HepG2 (cell line): ENCODE results near the gene ATXN7L3B. TPM values are rescaled to one million over a fixed set of nuclear protein-coding genes. Genes with fewer than 3 reads are reported as not detected.

Source experiments
- SATB2 ChIP-seq: sonication (generic); formaldehyde crosslinking; IDR thresholded peaks from 2 replicates; pipeline ENCODE4 v1.5.0; 2020; ENCODE audit warnings: missing genetic modification reagents
- SIX4 ChIP-seq: sonication (generic); formaldehyde crosslinking; IDR thresholded peaks from 2 replicates; pipeline ENCODE4 v1.4.0; 2020; ENCODE audit warnings: missing genetic modification reagents
- UBTF ChIP-seq: sonication (generic); formaldehyde crosslinking; IDR thresholded peaks from 2 replicates; pipeline ENCODE4 v1.4.0; 2020; ENCODE audit warnings: mild to moderate bottlenecking, missing genetic modification reagents
- ZNF513 ChIP-seq: sonication (generic); formaldehyde crosslinking; conservative IDR thresholded peaks from 2 replicates; pipeline ENCODE4 v1.5.0; 2020; ENCODE audit warnings: missing genetic modification reagents
- ZNF577 ChIP-seq: sonication (generic); formaldehyde crosslinking; IDR thresholded peaks from 2 replicates; pipeline ENCODE4 v1.4.0; 2020; ENCODE audit warnings: mild to moderate bottlenecking, low read depth, missing genetic modification reagents, borderline replicate concordance
- ZNF687 ChIP-seq: sonication (generic); formaldehyde crosslinking; IDR thresholded peaks from 2 replicates; pipeline ENCODE4 v1.5.1; 2020; ENCODE audit warnings: mild to moderate bottlenecking, missing genetic modification reagents, moderate library complexity
- polyA plus RNA-seq, 8 experiments: library from polyadenylated mRNA; depleted of rRNA in 3 of 8; stranded (reverse) in 7 of 8; unstranded in 1 of 8; fragments of >200 nt; fragmentation: Illumina TruSeq in 4 of 8; extraction: Trizol in 4 of 8; gene quantifications; 2 replicates each; pipeline versions ENCODE4 v1.2.1 to v1.2.3, GENCODE V29; 2011 to 2016; ENCODE audit warnings: low read depth in 4 of 8, missing spikeins in 1 of 8, mixed read lengths in 1 of 8; ENCODE audit not compliant: insufficient read depth in 1 of 8
- total RNA-seq, 5 experiments: library from RNA; depleted of rRNA; stranded (reverse); fragments of >200 nt; fragmentation: Illumina TruSeq; extraction: Trizol; gene quantifications; 2 replicates each; pipeline ENCODE4 v1.2.3, GENCODE V29; 2016; ENCODE audit warnings: low read depth in 1 of 5
- TF ChIP-seq, protein P1 (sequence below): sonication (generic); formaldehyde crosslinking; IDR thresholded peaks from 2 replicates; pipeline ENCODE4 v1.5.1; 2020; ENCODE audit warnings: mild to moderate bottlenecking, missing genetic modification reagents, borderline replicate concordance
- TF ChIP-seq, protein P2 (sequence below): sonication (generic); formaldehyde crosslinking; conservative IDR thresholded peaks from 2 replicates; pipeline ENCODE4 v1.8.1; 2023; ENCODE audit warnings: missing genetic modification reagents
- TF ChIP-seq, protein P3 (sequence below): sonication (generic); formaldehyde crosslinking; IDR thresholded peaks from 2 replicates; pipeline ENCODE4 v1.4.0; 2020; ENCODE audit warnings: missing genetic modification reagents, mild to moderate bottlenecking, borderline replicate concordance

Gene ATXN7L3B
- total and polyA plus RNA-seq, 2 of the 13 experiments (the other 11 are each of a cell fraction or from before 2014, with no cell fraction given): 20.1 to 23.8 TPM

DNA sequence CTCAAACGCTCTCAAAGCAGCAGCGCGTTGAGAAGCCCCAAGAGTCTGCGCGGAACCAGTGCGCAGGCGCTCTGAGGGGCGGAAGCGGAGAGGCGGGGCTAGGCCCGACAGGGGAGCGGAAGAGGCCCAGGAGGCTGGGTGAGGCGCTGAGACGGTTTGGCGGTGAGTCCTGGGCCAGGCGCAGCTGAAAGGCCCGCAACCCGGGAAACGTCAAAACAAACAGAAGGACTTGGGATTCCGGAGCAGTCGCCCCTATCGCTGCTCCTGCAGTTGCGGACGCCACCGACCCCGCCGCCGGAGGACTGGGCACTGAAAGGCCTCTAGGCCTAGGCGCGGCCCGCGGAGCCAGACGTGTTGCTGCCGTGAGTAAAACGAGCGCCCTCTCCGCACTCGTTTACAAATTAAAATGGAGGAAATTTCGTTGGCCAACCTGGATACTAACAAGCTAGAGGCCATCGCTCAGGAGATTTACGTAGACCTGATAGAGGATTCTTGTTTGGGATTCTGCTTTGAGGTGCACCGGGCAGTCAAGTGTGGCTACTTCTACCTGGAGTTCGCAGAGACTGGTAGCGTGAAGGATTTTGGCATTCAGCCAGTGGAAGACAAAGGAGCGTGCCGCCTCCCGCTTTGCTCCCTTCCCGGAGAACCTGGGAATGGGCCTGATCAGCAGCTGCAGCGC is at the start of gene ATXN7L3B (continued):
- TF ChIP-seq ZNF687 (CRISPR knock-in tag) (peak; percentile 95), ZNF513 (CRISPR knock-in tag) (no peak), UBTF (CRISPR knock-in tag) (peak; percentile 86), SATB2 (CRISPR knock-in tag) (peak; percentile 37; the same call in 1 of the 2 replicates), ZNF577 (CRISPR knock-in tag) (no peak), SIX4 (0 out of 2 replicates have a peak, but pooled peaks have one; percentile 44)
- TF ChIP-seq, protein P1, sequence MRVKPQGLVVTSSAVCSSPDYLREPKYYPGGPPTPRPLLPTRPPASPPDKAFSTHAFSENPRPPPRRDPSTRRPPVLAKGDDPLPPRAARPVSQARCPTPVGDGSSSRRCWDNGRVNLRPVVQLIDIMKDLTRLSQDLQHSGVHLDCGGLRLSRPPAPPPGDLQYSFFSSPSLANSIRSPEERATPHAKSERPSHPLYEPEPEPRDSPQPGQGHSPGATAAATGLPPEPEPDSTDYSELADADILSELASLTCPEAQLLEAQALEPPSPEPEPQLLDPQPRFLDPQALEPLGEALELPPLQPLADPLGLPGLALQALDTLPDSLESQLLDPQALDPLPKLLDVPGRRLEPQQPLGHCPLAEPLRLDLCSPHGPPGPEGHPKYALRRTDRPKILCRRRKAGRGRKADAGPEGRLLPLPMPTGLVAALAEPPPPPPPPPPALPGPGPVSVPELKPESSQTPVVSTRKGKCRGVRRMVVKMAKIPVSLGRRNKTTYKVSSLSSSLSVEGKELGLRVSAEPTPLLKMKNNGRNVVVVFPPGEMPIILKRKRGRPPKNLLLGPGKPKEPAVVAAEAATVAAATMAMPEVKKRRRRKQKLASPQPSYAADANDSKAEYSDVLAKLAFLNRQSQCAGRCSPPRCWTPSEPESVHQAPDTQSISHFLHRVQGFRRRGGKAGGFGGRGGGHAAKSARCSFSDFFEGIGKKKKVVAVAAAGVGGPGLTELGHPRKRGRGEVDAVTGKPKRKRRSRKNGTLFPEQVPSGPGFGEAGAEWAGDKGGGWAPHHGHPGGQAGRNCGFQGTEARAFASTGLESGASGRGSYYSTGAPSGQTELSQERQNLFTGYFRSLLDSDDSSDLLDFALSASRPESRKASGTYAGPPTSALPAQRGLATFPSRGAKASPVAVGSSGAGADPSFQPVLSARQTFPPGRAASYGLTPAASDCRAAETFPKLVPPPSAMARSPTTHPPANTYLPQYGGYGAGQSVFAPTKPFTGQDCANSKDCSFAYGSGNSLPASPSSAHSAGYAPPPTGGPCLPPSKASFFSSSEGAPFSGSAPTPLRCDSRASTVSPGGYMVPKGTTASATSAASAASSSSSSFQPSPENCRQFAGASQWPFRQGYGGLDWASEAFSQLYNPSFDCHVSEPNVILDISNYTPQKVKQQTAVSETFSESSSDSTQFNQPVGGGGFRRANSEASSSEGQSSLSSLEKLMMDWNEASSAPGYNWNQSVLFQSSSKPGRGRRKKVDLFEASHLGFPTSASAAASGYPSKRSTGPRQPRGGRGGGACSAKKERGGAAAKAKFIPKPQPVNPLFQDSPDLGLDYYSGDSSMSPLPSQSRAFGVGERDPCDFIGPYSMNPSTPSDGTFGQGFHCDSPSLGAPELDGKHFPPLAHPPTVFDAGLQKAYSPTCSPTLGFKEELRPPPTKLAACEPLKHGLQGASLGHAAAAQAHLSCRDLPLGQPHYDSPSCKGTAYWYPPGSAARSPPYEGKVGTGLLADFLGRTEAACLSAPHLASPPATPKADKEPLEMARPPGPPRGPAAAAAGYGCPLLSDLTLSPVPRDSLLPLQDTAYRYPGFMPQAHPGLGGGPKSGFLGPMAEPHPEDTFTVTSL: 0 out of 2 replicates have a peak, but pooled peaks have one; percentile 46
- TF ChIP-seq, protein P2, sequence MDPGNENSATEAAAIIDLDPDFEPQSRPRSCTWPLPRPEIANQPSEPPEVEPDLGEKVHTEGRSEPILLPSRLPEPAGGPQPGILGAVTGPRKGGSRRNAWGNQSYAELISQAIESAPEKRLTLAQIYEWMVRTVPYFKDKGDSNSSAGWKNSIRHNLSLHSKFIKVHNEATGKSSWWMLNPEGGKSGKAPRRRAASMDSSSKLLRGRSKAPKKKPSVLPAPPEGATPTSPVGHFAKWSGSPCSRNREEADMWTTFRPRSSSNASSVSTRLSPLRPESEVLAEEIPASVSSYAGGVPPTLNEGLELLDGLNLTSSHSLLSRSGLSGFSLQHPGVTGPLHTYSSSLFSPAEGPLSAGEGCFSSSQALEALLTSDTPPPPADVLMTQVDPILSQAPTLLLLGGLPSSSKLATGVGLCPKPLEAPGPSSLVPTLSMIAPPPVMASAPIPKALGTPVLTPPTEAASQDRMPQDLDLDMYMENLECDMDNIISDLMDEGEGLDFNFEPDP (CRISPR knock-in tag): no peak
- TF ChIP-seq, protein P3, sequence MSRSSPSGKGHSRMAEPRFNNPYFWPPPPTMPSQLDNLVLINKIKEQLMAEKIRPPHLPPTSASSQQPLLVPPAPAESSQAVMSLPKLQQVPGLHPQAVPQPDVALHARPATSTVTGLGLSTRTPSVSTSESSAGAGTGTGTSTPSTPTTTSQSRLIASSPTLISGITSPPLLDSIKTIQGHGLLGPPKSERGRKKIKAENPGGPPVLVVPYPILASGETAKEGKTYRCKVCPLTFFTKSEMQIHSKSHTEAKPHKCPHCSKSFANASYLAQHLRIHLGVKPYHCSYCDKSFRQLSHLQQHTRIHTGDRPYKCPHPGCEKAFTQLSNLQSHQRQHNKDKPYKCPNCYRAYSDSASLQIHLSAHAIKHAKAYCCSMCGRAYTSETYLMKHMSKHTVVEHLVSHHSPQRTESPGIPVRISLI (CRISPR knock-in tag): no peak; the same call in 1 of the 2 replicates
